DMS53 treated with DMSO at 0.1 percent for 48 hours (cell line): ENCODE results near the gene HDAC4.

ENCODE experiments used
- DNase-seq: peaks from one replicate; lab custom pipeline; 2025; ENCODE audit not compliant: unreplicated experiment; lab: John Stamatoyannopoulos, UW

Gene HDAC4

GRCh38 chr2:239429473-239430350 lies 28.9 kb upstream of the HDAC4 start:
- no peak for DNase-seq

GRCh38 chr2:239425631-239426030 lies 24.8 kb upstream of the HDAC4 start:
- DNase-seq, result no peak

- DNase-seq, result no peak
Measured at GRCh38 chr2:239424337-239425045, 23.7 kb upstream of the HDAC4 start.

DNA sequence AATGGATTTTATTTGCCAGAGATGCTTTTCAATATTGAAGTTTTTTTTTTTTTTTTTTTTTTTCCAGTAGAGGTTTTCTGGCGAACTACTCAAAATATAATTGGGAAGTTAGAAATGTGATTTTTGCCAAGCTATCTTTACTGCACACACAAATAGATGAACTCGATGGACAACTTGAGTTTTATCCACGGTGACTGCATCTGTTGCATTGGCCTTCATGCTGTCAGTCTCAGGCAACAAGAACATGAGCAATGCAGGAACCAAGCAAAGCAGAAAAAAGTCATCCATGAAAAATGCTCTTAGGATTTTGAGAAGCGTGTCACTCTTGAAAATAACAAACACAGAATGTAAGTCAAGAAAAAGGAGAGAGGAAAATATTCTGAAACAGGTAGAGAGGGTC lies 22.7 kb upstream of the HDAC4 start:
- no peak for DNase-seq

DNA sequence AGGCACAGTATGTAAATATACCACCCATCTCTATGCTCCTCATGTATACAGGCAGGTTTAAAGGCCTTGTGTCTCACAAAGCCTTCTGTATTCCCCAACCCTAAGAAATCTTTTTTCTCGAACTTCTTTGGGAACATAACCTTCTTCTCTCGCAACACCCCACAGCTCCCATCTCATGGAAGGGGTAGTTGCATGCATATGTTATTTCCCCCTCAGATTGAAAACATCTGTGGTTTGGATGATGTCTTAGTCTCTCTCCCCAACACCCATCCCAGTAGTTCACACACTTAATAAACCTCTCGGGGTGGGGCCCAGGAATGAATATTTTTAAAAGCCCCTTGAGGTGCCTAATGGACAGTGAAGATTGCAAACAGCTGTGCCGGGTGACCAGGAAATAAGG lies 21.0 kb upstream of the HDAC4 start:
- no peak for DNase-seq

DNA sequence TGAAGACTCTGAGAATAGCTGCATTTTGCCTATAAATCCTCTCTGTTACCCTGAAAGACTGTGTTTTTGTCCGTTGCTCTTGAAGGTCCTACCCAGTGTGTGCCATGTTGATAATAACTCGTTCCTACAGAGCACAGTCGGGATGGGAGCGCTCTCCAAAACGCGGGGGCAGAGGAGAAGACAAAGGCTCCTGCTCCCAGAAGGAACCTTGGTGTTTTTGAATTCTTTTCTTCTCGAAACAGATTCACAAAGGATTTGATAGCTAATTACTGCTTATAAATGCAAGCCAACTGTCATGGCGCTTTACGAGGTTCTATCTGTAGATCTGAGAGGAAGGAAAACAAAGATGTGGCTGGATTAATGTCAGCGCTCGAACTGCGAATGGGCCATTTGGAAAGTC lies 19.3 kb upstream of the HDAC4 start:
- no peak for DNase-seq

DNA sequence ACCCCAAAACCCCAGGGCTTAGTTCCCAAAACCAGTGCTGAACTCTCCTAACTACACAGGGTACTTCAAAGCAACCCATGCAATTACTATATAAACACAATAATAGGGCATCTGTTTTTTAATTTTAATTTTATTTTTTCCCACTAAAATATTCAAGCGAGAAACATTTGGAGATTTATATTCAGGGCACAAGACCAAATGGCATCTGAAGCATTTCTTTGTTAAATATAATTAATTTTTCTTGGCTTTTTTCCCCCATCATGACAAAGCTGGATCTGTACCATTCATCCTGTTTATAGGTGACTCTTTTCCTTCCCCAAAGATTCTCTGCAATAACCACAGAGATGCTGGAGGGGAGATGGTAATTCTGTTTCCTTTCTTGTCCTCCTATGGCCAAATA lies 18.1 kb upstream of the HDAC4 start:
- no peak for DNase-seq

- no peak for DNase-seq
Measured at GRCh38 chr2:239412905-239413603, 12.2 kb upstream of the HDAC4 start.

- DNase-seq, result no peak
Measured at GRCh38 chr2:239411549-239412319, 10.9 kb upstream of the HDAC4 start.

- DNase-seq, result no peak
Measured at GRCh38 chr2:239411117-239411516, 10.3 kb upstream of the HDAC4 start.

DNA sequence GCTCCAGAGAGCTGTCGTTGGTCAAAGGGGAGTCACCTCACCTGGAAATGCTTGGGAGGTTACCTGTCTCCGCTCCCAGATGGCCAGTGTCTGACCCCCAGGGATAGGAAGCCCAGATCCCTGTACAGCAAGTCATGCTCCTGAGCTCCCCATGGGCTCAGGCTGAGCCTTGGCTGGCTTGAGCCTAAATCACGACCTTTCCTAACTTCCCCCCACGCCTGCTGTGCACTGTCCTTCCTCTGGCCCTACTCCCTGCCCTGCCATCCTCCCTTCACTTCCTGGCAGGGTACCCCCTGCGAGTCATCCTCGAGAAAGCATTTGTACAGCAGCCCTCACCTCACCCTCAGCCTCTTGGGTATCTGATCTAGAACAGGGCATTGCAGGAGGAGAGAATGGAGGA lies 9.2 kb upstream of the HDAC4 start:
- DNase-seq, result no peak

DNA sequence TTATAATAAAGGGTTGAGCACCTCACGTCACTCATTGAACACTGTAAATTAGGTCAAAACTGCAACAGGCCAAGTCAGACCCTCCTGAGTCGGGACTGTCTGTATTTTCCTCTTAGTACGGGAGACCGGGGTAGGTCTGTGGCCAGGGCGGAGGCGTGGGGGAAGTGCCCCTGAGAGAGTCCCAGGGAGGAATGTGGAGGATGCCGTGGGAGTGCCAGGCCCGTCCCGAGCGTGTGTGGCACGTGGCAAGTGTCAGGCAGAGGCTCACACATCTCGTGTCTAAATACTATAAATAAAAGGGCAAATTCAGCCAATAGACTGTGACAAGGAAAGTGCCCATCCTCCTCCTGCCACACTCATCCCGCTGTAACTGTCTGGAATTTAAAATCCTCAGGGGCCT lies 6.3 kb upstream of the HDAC4 start:
- DNase-seq, result no peak

DNA sequence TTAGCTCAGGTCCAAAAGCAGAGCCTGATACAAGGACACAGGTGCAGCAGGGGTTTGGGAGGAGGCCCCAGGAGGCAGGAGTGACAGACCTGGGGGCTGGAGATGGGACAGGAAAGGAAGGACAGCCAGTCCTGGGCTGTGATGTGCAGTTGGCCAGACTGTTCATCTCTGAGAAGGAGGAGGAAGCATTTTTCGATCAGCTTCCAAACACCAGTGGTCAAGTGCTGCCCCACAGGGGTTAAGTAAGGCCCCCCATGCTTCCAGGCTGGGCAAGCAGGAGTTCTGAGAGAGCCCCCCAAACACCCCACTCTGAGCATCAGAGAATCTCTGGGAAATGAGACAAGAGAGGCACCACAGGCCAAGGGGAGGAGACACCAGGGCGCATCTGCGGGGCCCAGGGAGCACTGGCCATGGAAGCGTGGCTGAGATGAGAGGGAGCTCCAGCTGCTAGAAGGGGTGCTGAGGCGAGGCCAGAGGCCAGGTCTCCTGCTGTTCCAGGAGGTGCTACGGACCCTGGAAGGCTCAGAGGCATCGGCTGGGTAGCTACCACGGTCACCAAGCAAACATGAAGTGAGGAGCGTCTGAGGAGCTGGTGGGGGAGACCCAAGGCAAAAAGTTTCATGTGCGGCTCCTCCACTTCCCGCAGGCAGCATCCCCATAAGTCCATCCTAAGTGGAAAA lies 5.6 kb upstream of the HDAC4 start:
- no peak for DNase-seq

DNA sequence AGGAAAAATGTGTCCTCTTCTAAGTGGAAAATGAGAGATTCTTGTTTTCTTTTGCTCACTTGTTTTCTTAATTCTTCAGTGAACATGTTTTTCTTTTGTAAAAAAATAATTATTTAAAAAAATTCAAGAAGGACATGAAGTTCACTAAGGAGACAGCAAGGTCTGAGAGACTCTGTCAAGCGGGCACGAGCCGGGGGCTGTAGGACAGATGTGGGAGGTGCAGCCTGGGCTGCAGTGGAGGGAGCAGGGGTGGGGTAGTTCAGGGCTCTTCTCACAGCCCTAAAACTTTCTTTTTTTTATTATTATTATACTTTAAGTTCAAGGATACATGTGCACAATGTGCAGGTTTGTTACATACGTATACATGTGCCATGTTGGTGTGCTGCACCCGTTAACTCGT lies 4.3 kb upstream of the HDAC4 start:
- DNase-seq, result no peak

DNA sequence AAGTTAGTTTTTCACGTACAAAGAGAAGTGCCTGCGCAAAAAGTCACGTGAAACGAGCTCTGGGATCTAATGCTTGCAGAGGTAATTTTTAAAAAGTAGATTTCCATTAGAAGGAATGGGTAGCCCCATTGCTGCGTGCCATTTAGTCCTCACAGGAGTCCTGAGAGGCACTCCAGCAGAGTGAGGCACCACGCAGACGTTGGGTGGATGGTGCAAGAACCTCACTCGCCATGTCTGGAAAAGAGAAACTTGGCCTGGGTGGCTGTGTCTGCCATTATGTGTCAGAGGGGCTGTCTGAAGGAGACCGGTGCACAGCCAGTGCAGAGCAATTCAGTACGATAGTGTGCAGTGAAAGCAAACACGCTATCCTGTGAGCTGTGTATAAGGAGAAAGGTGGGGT lies 1.8 kb upstream of the HDAC4 start:
- DNase-seq, result no peak

- peak; percentile 73 for DNase-seq
Measured at GRCh38 chr2:239401881-239402233, 1.0 kb upstream of the HDAC4 start.

GRCh38 chr2:239401067-239401880 lies 454 bp upstream of the HDAC4 start:
- peak; percentile 100 for DNase-seq

GRCh38 chr2:239399921-239400595 lies 762 bp downstream of the HDAC4 start:
- DNase-seq, result peak; percentile 25

DNA sequence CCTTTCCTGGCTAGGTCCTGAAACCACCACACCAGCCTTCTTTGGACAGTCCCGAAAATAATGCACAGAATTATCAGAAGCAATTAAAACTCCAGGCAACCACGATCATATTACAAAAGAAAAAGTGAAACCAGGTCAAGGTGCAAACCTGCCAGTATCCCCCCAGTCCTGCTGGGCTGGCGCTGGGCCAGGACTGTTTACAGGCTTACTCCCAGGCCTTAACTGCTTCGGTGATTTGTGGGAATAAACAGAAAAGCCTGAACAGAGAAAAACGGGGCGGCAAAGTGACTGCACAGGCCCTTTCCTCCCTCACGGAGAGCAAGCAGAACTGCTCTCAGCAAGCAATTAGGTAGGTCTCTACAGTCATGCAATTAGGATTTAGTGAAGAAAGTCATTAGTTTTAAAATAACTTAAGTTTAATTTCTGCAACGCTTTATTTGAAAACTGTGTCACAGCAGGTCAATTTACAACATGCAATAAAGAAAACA lies 1.3 kb downstream of the HDAC4 start:
- DNase-seq, result no peak
